Stimulated activated CD4-positive, alpha-beta T cell treated with anti-CD3 and anti-CD28 coated beads, TNF-alpha, amount 100 ng/mL, for 4 hours (primary cell): ENCODE measurements around the gene AHSA1.

Experiments used
- DNase-seq, 3 experiments: peaks; one replicate each; pipeline ENCODE4 v3.0.0-alpha.2; 2020; ENCODE audit warnings: low read depth in 3 of 3

The AHSA1 gene

DNA sequence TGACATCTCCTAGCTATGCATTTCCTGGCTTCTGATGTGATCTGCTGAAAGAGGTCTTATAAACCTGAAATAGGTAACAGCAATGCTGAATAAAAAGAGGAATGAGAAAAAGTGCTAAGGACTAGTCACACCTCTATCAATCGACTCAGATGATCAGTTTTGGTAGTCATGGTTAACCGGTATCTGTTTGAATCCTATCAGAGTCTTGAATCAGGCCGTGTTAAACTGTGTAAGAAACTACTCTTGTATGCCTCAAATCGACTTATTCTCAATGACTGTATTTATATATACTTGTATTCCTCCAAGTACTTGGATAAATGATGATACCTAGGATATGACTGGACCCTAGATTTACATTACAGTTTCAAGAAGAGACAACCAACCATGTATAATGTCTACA lies 51.5 kb downstream of the AHSA1 start:
- DNase-seq: no peak

DNA sequence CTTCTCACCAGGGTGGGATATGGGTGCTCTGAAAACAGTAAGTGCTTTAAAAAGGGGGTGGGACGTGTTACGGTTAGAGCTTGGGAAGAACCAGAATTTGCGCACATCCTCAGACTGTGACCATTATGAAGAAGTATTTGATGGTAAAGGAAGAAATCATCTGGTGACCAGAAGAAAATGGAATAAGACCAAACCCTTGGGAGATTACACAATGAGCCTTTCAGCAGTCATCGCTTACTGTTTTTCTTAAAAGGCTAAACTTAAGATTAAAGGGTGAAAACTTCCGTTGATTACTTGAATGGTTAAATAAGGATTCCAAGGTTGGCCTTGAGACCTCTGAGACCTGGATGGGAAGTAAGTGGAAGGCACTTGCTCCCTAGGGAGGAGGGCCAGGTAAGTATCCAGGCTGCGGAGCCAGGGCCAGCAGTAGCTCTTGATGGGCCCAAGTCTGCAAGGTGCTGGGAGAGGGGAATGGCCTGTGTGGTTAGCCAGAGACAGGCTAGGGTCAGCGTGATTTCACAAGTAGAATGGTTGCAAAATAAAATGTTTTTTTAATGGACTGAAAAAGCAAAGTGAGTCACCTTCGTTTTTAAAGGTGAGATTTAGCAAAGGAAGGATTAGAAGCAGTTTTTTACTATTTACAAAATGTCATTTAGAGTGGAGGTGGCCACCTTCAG lies 53.7 kb downstream of the AHSA1 start:
- no peak for DNase-seq

DNA sequence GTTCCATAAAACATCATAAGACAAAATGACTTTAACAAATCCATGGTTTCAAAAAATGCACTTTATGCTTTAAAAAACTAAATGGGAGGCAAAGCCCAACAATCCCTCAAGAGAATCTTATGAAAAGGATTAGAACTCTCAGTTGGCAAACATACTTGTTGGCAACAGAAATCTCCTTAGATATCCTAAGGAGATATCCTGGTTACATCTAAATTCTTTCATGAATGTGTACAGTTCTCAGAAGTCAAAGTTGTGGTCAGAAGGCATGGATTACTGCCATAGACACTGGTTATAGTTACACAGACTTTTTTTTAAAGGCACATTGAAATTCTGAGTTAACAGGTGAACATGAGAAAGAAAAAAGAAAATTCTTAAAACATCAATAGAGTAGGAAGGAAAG lies 58.2 kb downstream of the AHSA1 start:
- no peak for DNase-seq
